ENCODE measurements around the gene OR7C1.

GRCh38 chr19:14758816-14759215, 76.2 kb downstream of the OR7C1 start:
- TF ChIP-seq IRF3 (IDR thresholded peaks at IDR 0.05; ENCODE audit: low read depth, low read length) (no peak), GABPA (IDR thresholded peaks at IDR 0.05; ENCODE audit: low read depth) (no peak), FOXM1 (IDR thresholded peaks at IDR 0.05; ENCODE audit: low read depth) (no peak), YY1 (IDR thresholded peaks at IDR 0.05; ENCODE audit: low read depth) (no peak), RAD21 (IDR thresholded peaks at IDR 0.05; ENCODE audit: low read length) (no peak), POLR2AphosphoS5 (IDR thresholded peaks at IDR 0.05; ENCODE audit: low read depth, low read length) (no peak)
- TF ChIP-seq, protein P1, sequence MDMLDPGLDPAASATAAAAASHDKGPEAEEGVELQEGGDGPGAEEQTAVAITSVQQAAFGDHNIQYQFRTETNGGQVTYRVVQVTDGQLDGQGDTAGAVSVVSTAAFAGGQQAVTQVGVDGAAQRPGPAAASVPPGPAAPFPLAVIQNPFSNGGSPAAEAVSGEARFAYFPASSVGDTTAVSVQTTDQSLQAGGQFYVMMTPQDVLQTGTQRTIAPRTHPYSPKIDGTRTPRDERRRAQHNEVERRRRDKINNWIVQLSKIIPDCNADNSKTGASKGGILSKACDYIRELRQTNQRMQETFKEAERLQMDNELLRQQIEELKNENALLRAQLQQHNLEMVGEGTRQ (IDR thresholded peaks at IDR 0.05; ENCODE audit: borderline replicate concordance, low read depth, low read length): no peak
